ENCODE data around the gene NYNRIN. TPM values are rescaled to one million over a fixed set of nuclear protein-coding genes. Genes with fewer than 3 reads are reported as not detected.

Gene NYNRIN
- total RNA-seq, 1 experiment from 2014 or later, result 16.6 TPM

GRCh38 chr14:24389226-24389848 lies 9.5 kb upstream of the NYNRIN start:
- Mint-ChIP-seq H3K27me3 (ENCODE audit: low read depth) (no peaks in the 10 kb centered on the region; the same call in 1 of the 2 replicates), H3K36me3 (no peaks in the 10 kb centered on the region), H3K9me3 (no peaks in the 10 kb centered on the region), H3K4me3 (no peak overlapping the region), H3K4me1 (peaks cover 21% of the 10 kb centered on the region), H3K27ac (no peak overlapping the region)
- TF ChIP-seq E2F1 (CRISPR knock-in tag; IDR thresholded peaks at IDR 0.05), result no peak
- no peak for TF ChIP-seq STAT6 (CRISPR knock-in tag; conservative IDR thresholded peaks at IDR 0.05; ENCODE audit: low read depth)
- TF ChIP-seq RORB (CRISPR knock-in tag; IDR thresholded peaks at IDR 0.05), result no peak
- TF ChIP-seq, protein P1, sequence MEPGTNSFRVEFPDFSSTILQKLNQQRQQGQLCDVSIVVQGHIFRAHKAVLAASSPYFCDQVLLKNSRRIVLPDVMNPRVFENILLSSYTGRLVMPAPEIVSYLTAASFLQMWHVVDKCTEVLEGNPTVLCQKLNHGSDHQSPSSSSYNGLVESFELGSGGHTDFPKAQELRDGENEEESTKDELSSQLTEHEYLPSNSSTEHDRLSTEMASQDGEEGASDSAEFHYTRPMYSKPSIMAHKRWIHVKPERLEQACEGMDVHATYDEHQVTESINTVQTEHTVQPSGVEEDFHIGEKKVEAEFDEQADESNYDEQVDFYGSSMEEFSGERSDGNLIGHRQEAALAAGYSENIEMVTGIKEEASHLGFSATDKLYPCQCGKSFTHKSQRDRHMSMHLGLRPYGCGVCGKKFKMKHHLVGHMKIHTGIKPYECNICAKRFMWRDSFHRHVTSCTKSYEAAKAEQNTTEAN (CRISPR knock-in tag; IDR thresholded peaks at IDR 0.05), result no peak
- no peak for TF ChIP-seq ZNF263 (CRISPR knock-in tag; IDR thresholded peaks at IDR 0.05; ENCODE audit: low read depth)
- no peak for TF ChIP-seq SMAD3 (CRISPR knock-in tag; IDR thresholded peaks at IDR 0.05; ENCODE audit: borderline replicate concordance)
- no peak for TF ChIP-seq CTCF (IDR thresholded peaks at IDR 0.05)
- no peak for TF ChIP-seq TP53 (CRISPR knock-in tag; IDR thresholded peaks at IDR 0.05)
- TF ChIP-seq, protein P2, sequence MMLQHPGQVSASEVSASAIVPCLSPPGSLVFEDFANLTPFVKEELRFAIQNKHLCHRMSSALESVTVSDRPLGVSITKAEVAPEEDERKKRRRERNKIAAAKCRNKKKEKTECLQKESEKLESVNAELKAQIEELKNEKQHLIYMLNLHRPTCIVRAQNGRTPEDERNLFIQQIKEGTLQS (CRISPR knock-in tag; conservative IDR thresholded peaks at IDR 0.05), result no peak
- TF ChIP-seq FOXJ3 (CRISPR knock-in tag; IDR thresholded peaks at IDR 0.05; ENCODE audit: borderline replicate concordance), result no peak
- peak; percentile 62 for TF ChIP-seq NFYB (CRISPR knock-in tag; conservative IDR thresholded peaks at IDR 0.05; ENCODE audit: low read depth)
- peak; percentile 64 for TF ChIP-seq USF2 (CRISPR knock-in tag; IDR thresholded peaks at IDR 0.05)
- TF ChIP-seq NFE2L1 (CRISPR knock-in tag; IDR thresholded peaks at IDR 0.05), result no peak
- TF ChIP-seq MAX (CRISPR knock-in tag; IDR thresholded peaks at IDR 0.05), result no peak
- TF ChIP-seq HMGXB4 (CRISPR knock-in tag; IDR thresholded peaks at IDR 0.05), result no peak
- TF ChIP-seq, protein P3, sequence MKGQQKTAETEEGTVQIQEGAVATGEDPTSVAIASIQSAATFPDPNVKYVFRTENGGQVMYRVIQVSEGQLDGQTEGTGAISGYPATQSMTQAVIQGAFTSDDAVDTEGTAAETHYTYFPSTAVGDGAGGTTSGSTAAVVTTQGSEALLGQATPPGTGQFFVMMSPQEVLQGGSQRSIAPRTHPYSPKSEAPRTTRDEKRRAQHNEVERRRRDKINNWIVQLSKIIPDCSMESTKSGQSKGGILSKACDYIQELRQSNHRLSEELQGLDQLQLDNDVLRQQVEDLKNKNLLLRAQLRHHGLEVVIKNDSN (CRISPR knock-in tag; IDR thresholded peaks at IDR 0.05), result 0 out of 2 replicates have a peak, but pooled peaks have one; percentile 29
- no peak for TF ChIP-seq E2F5 (CRISPR knock-in tag; IDR thresholded peaks at IDR 0.05)
- TF ChIP-seq FOXK1 (CRISPR knock-in tag; IDR thresholded peaks at IDR 0.05), result no peak
- TF ChIP-seq MXD4 (CRISPR knock-in tag; IDR thresholded peaks at IDR 0.05; ENCODE audit: borderline replicate concordance), result no peak
- TF ChIP-seq TCF7 (CRISPR knock-in tag; IDR thresholded peaks at IDR 0.05; ENCODE audit: low read depth), result no peak
- TF ChIP-seq, protein P4, sequence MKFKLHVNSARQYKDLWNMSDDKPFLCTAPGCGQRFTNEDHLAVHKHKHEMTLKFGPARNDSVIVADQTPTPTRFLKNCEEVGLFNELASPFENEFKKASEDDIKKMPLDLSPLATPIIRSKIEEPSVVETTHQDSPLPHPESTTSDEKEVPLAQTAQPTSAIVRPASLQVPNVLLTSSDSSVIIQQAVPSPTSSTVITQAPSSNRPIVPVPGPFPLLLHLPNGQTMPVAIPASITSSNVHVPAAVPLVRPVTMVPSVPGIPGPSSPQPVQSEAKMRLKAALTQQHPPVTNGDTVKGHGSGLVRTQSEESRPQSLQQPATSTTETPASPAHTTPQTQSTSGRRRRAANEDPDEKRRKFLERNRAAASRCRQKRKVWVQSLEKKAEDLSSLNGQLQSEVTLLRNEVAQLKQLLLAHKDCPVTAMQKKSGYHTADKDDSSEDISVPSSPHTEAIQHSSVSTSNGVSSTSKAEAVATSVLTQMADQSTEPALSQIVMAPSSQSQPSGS (CRISPR knock-in tag; IDR thresholded peaks at IDR 0.05; ENCODE audit: borderline replicate concordance, low read depth), result no peak
- ChIA-PET POLR2A (no interaction called here), CTCF (interaction anchor here (0.8 to 1.4 kb wide), 6 partner anchors 9 to 47 kb away, joined by 3 to 5 read pairs (median 3); no protein-coding TSS in a partner anchor)
- ATAC-seq (peak; percentile 28; the same call in 1 of the 2 replicates), DNase-seq (ENCODE audit: low spot score) (no peak)

All from WTC11 (cell line).